ENCODE measurements around the gene VPS13A. TPM values are rescaled to one million over a fixed set of nuclear protein-coding genes. Genes with fewer than 3 reads are reported as not detected.

VPS13A gene
- total and polyA plus RNA-seq, 10 of the 15 experiments (the other 5 are each of a cell fraction or from before 2014, with no cell fraction given), result 10.0 to 35.2 (median 21.1) TPM

DNA sequence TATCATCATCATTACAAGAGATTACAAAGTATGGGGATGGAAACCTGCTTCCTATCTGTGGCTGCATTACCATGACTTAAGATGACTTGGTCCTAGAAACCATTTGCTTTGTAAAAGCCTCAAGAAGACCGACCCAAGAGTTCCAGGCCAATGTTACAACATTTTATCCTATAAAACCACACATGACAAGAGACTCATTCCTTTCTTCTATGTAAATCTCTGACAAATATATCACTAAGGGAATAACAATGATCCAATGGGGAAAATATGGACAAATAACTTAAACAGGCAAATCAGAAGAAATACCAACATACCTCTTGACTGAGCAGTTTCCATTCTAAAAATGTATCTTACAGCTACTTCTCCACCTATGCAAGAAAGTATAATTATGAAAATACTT lies 44.3 kb upstream of the VPS13A start:
- no peaks in the 10 kb centered on the region for H3K79me2 ChIP-seq (ENCODE audit: control insufficient read depth, insufficient read depth, low read length)
- DNase-seq (ENCODE audit: low read depth, low spot score) (no peak), FAIRE-seq (no peak), ATAC-seq (no peak)
- BruUV-seq (replicated peaks), result no TSS peak
- no peaks in the 10 kb centered on the region for H3K36me3 ChIP-seq (ENCODE audit: control insufficient read depth in 2 of 2, insufficient read depth in 2 of 2, low read length in 1 of 2)
- H3K9me3 ChIP-seq (replicated peaks; ENCODE audit: control insufficient read depth, insufficient read depth, low read length), result no peaks in the 10 kb centered on the region
- ChIA-PET POLR2A (no interaction called here), SMC1A (ENCODE audit: uncharacterized antibody, unreplicated experiment) (no interaction called here), RAD21 (ENCODE audit: unreplicated experiment) (no interaction called here), CTCF (no interaction called here)
- TF ChIP-seq IKZF1 (conservative IDR thresholded peaks at IDR 0.05) (no peak), TCF7 (IDR thresholded peaks at IDR 0.05; ENCODE audit: borderline replicate concordance) (no peak)
- TF ChIP-seq, protein P1, sequence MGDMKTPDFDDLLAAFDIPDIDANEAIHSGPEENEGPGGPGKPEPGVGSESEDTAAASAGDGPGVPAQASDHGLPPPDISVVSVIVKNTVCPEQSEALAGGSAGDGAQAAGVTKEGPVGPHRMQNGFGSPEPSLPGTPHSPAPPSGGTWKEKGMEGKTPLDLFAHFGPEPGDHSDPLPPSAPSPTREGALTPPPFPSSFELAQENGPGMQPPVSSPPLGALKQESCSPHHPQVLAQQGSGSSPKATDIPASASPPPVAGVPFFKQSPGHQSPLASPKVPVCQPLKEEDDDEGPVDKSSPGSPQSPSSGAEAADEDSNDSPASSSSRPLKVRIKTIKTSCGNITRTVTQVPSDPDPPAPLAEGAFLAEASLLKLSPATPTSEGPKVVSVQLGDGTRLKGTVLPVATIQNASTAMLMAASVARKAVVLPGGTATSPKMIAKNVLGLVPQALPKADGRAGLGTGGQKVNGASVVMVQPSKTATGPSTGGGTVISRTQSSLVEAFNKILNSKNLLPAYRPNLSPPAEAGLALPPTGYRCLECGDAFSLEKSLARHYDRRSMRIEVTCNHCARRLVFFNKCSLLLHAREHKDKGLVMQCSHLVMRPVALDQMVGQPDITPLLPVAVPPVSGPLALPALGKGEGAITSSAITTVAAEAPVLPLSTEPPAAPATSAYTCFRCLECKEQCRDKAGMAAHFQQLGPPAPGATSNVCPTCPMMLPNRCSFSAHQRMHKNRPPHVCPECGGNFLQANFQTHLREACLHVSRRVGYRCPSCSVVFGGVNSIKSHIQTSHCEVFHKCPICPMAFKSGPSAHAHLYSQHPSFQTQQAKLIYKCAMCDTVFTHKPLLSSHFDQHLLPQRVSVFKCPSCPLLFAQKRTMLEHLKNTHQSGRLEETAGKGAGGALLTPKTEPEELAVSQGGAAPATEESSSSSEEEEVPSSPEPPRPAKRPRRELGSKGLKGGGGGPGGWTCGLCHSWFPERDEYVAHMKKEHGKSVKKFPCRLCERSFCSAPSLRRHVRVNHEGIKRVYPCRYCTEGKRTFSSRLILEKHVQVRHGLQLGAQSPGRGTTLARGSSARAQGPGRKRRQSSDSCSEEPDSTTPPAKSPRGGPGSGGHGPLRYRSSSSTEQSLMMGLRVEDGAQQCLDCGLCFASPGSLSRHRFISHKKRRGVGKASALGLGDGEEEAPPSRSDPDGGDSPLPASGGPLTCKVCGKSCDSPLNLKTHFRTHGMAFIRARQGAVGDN (IDR thresholded peaks at IDR 0.05), result no peak
- no peaks in the 10 kb centered on the region for H4K20me1 ChIP-seq (ENCODE audit: control insufficient read depth, insufficient read depth)
- H3K27ac ChIP-seq (ENCODE audit: control insufficient read depth, insufficient read depth), result no peak overlapping the region
- H3K9ac ChIP-seq (ENCODE audit: control insufficient read depth, insufficient read depth, low read length), result no peak overlapping the region
- H3K4me3 ChIP-seq, result no peak overlapping the region
- 20% methylated on average over 1 of the region's 1 CpG for WGBS (ENCODE audit: insufficient coverage, insufficient replicate concordance, low lambda C conversion rate, missing lambda C conversion rate)
- intact Hi-C loops (cut with micrococcal nuclease; ENCODE audit: unreplicated experiment), result no loop called here
- H3K4me1 ChIP-seq (ENCODE audit: control insufficient read depth, insufficient read depth, low read length), result no peaks in the 10 kb centered on the region
- no peaks in the 10 kb centered on the region for H3K27me3 ChIP-seq (replicated peaks in 1 of 2; ENCODE audit: control insufficient read depth in 2 of 2, insufficient read depth in 2 of 2, low read length in 1 of 2)
- H2AFZ ChIP-seq (ENCODE audit: control insufficient read depth, low read depth, low read length), result no peak overlapping the region
- H3K4me2 ChIP-seq (ENCODE audit: control insufficient read depth, insufficient read depth), result no peak overlapping the region
- in situ Hi-C loops (cut with MboI), result no loop called here

DNA sequence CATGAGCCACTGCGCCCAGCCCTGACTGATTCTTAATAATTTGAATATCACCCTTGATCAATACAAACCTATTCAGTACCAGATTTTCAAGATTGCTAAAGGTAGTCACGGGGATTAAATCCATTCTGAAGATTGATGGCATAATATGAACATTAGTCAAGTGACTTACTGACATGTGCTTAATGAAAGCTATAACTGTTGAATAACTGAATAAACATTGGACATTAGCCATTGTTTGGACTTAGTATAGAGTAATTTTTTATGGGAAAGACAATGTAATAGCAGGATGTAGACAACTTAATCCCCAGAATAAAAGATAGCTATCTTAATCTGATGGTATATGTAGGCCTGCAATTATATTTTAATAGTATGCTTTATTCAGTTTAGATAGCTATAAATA lies 35.0 kb upstream of the VPS13A start:
- intact Hi-C loops (cut with micrococcal nuclease; ENCODE audit: unreplicated experiment), result no loop called here
- Histone ChIP-seq H3K4me2 (ENCODE audit: control insufficient read depth, insufficient read depth) (no peak overlapping the region), H2AFZ (ENCODE audit: control insufficient read depth, low read depth, low read length) (no peak overlapping the region), H3K4me3 (no peak overlapping the region), H3K9ac (ENCODE audit: control insufficient read depth, insufficient read depth, low read length) (no peak overlapping the region), H3K4me1 (ENCODE audit: control insufficient read depth, insufficient read depth, low read length) (no peaks in the 10 kb centered on the region), H3K79me2 (ENCODE audit: control insufficient read depth, insufficient read depth, low read length) (no peaks in the 10 kb centered on the region), H3K27me3 (replicated peaks in 1 of 2; ENCODE audit: control insufficient read depth in 2 of 2, insufficient read depth in 2 of 2, low read length in 1 of 2) (no peaks in the 10 kb centered on the region), H4K20me1 (ENCODE audit: control insufficient read depth, insufficient read depth) (no peaks in the 10 kb centered on the region), H3K27ac (ENCODE audit: control insufficient read depth, insufficient read depth) (no peak overlapping the region), H3K9me3 (replicated peaks; ENCODE audit: control insufficient read depth, insufficient read depth, low read length) (no peaks in the 10 kb centered on the region), H3K36me3 (ENCODE audit: control insufficient read depth in 2 of 2, insufficient read depth in 2 of 2, low read length in 1 of 2) (no peaks in the 10 kb centered on the region)
- in situ Hi-C loops (cut with MboI), result no loop called here
- FAIRE-seq (no peak), ATAC-seq (no peak), DNase-seq (ENCODE audit: low read depth, low spot score) (no peak)
- BruUV-seq (replicated peaks), result no TSS peak
- ChIA-PET SMC1A (ENCODE audit: uncharacterized antibody, unreplicated experiment) (interaction anchor here (1.0 kb wide), 1 partner anchor 15 kb away, joined by 3 read pairs; no protein-coding TSS in a partner anchor), RAD21 (ENCODE audit: unreplicated experiment) (no interaction called here), CTCF (interaction anchor here (2.1 kb wide), 1 partner anchor 9 kb away, joined by 12 read pairs; no protein-coding TSS in a partner anchor), POLR2A (no interaction called here)
- 27% methylated on average over 2 of the region's 2 CpGs for WGBS (ENCODE audit: insufficient coverage, insufficient replicate concordance, low lambda C conversion rate, missing lambda C conversion rate)
- TF ChIP-seq SIN3A (IDR thresholded peaks at IDR 0.05; ENCODE audit: low read depth, low read length) (no peak), TARDBP (IDR thresholded peaks at IDR 0.05; ENCODE audit: borderline replicate concordance) (no peak), SPI1 (IDR thresholded peaks at IDR 0.05; ENCODE audit: borderline replicate concordance, insufficient read depth, low read depth, low read length) (no peak), NR2F1 (conservative IDR thresholded peaks at IDR 0.05) (no peak), CREB1 (IDR thresholded peaks at IDR 0.05; ENCODE audit: low read depth) (no peak), CREM (IDR thresholded peaks at IDR 0.05; ENCODE audit: low read depth) (no peak), CBFB (IDR thresholded peaks at IDR 0.05; ENCODE audit: low read depth) (no peak), BRCA1 (IDR thresholded peaks at IDR 0.05; ENCODE audit: low read depth, low read length) (no peak), NR2C1 (IDR thresholded peaks at IDR 0.05) (no peak), EGR1 (IDR thresholded peaks at IDR 0.05; ENCODE audit: borderline replicate concordance in 1 of 2, low read depth in 2 of 2, low read length in 2 of 2) (no peak)
- TF ChIP-seq, protein P2, sequence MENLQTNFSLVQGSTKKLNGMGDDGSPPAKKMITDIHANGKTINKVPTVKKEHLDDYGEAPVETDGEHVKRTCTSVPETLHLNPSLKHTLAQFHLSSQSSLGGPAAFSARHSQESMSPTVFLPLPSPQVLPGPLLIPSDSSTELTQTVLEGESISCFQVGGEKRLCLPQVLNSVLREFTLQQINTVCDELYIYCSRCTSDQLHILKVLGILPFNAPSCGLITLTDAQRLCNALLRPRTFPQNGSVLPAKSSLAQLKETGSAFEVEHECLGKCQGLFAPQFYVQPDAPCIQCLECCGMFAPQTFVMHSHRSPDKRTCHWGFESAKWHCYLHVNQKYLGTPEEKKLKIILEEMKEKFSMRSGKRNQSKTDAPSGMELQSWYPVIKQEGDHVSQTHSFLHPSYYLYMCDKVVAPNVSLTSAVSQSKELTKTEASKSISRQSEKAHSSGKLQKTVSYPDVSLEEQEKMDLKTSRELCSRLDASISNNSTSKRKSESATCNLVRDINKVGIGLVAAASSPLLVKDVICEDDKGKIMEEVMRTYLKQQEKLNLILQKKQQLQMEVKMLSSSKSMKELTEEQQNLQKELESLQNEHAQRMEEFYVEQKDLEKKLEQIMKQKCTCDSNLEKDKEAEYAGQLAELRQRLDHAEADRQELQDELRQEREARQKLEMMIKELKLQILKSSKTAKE (IDR thresholded peaks at IDR 0.05; ENCODE audit: low read depth, poor library complexity, severe bottlenecking), result no peak
